GM19467 (cell line): ENCODE results near the gene SEC23B.

Source experiments
- ATAC-seq: cut with Tn5 transposase; IDR thresholded peaks from one replicate; pipeline ENCODE4 v1.9.1; 2021; ENCODE audit warnings: mild to moderate bottlenecking, moderate library complexity; ENCODE audit not compliant: unreplicated experiment

Gene SEC23B

DNA sequence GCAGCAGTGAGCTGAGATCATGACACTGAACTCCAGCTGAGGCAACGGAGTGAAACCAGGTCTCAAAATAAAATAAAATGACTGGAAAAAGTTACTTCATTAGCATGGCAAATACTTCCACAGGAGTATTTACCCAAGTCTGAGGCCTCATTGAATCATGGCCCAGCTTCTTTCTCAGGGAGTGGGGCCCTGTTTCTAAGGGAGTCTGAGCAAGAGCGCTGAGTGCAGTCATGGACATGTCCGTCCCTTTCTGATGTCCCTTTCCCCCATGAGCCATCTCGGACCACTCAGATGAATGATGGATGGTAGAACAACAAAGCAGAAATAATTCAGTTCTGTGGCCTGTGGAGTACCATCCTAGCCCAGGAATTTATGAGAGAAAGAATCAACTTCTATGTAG, 72.3 kb downstream of the SEC23B start:
- ATAC-seq = no peak

DNA sequence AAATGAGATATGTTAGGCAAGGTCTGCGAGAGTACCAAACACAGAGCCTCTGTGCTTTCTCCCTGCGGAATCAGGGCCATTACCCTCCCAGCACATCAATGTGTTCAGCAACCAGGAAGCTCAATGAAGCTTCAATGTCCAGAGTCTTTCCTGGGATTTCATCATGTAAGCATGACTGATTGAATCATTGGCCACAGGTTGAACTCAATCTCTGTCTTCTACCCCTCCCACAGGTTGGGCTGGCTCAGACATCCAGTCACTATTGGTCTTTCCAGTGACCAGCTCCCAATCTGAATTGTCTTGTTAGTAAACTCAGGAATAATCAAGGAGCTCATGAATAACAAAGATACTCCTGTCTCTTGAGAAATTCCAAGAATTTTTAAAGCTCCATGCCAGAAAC, 77.4 kb downstream of the SEC23B start:
- ATAC-seq = no peak

DNA sequence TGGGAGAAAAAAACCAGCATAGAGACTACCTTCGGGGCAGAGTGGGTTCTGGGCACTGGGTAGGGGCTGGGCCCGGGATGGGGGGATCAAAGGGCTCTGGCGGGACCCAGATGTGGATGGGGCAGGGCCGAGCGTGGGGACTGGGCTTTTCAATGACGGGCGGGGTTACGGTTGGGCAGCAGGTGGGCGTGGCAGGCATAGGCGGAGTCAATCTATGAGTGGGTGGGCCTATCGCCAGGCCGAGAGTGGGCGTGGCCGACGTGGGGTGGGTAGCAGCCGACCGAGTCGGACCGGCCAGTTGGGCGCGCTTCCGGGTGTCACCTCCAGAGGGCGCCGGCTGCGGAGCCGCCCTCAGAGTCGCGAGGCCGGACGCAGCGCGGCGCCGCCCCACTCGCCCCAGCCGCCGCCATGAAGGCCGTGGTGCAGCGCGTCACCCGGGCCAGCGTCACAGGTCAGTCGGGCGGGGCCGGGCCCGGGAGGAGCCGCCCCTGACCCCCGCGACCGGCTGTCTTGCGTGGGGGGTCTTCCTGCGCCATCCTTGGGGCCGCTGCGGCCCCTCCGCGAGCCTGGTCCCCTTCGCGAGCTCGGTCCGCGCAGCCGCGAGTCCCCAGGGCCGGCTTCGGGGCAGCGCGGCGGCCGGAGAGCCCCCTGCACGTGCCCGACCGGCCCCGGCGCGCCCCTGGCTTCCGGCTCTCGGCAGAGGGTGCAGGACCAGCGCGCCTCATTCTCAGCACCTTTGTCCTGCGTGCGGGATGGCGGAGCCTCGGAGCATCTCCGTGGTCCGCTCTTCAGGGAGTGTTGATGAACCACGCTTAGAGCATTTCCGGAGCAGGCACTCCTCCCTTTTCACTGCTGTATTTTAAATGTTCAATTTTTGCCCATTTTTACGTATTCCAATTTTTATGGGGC, 80.2 kb downstream of the SEC23B start, which contains the start of gene DTD1:
Gene DTD1 (plus strand): TSS at position 390 of the 909 bp plus-strand sequence. CDS start 19 bp downstream, at position 409.
- ATAC-seq = peak; percentile 88

DNA sequence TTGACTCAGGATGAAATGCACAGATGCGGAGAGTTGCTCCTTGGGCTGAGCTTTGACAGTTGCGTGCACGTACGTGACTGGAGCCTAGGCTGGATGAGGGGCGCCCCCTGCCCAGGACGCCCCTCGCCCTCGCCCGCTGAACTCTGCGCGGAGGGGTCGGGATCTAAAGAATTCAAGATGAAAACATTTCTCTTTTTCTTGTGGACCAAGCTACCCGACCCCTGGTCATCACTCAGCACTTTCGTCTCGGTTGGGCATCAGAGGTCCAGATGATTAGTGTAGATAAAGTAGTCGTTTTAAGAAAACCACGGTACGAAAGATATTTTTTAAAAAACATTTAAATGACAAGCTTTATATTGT, 80.8 kb downstream of the SEC23B start:
- no peak for ATAC-seq

DNA sequence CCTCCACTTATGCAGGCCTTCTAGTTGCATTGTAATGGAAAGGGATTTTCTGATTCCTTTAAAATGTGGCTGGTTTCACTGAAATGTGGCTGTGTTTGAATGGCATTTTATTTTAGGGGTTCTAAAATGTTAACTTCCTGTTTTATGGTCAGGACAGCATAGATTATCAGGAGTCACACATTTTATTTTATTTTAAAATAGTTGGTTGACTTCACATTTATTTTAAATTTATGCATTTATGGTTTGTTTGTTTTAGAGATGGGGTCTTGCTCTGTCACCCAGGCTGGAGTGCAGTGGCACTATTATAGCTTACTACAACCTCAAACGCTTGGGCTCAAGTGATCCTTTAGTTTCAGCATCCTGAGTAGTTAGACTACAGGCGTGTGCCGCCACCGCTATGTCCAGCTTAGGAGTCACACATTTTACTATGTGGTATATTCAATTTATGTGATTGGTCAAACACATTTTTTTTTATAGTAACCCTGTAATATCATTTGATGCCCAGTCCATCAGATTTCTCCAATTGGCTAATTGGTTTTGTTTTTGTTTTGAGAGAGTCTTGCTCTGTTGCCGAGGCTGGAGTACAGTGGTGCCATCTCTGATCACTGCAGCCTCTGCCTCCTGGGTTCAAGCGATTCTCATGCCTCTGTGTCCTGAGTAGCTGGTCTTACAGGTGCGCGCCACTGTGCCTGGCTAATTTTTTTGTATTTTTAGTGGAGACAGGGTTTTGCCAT, 82.4 kb downstream of the SEC23B start:
- ATAC-seq = no peak

DNA sequence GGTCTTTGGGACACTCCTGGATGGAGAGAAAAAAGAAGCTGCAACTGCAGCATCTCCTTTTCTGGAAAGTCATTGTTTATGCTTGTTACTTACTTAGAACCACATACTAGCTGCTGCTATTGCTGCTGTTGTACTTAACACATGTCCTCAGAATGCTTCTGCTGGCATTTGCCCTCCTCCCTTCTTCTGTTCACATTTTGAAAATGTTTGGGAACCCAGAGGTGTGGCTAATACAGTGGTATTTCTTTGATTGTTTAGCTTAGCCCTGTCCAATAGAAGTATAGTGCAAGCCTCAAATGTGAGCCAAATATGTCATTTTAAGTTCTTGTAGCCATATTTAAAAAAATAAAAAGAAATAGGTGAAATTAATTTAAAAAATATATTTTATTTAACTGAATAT, 88.5 kb downstream of the SEC23B start:
- ATAC-seq = no peak

DNA sequence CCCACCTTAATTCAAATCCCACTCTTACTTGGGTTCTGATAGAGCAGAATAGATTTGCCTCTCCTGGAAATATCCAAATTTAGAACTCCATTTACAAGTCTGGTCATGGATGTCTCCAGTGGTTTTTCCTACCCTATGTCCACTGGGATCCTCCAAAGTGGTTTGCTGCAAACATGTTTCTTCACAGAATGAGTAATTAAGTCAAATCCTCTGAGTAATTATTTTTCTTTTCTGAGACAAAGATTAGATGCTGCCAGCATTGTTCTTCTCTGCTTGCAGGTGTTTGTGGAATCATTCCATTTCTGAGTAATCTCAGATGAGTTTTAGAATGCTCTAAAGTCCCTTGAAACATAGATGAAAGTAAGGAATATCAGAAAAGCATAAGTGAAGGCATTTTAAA, 102.0 kb downstream of the SEC23B start:
- no peak for ATAC-seq
